GM12873 (cell line): ENCODE data around the gene FGF18.

ENCODE experiments used
- CTCF ChIP-seq: IDR thresholded peaks from 2 replicates; pipeline ENCODE4 v1.5.1; 2012; ENCODE audit warnings: low read depth, mild to moderate bottlenecking, moderate library complexity, low read length, control low read depth; ENCODE audit not compliant: insufficient read depth; ENCODE audit errors: missing control alignments

Gene FGF18

DNA sequence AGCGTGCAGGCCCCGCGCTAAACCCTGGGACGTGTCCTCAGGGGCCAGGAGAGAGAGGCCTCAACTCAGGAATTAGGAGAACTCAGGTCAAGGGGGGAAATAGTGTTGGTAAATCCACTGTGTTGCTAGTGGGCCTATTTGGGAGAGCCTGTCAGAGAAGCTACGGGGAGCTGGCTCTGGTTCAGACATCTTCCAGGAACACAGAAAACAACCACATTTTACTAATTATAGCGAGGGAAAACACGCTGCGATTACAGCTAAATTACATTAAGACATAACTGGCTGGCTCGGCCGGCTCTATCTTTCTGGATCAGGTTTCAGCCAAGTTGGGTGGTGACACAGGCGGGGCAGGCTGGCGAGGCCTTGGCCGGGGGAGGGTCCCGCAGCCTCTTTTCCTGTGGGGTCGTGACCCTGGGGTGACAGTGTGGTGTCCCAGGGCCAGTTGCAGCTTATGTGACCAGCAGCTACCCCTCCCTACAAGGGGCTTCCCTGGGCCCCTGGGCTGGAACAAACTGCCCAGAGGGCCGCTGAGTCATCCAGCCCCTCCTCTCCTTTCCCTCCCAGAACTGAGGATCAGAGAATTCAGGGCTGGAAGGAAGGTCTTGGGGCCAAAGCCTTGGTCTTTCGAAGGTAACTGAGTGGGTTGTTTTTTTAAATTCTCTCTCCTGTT lies 75.1 kb downstream of the FGF18 start:
- no peak for TF ChIP-seq CTCF

DNA sequence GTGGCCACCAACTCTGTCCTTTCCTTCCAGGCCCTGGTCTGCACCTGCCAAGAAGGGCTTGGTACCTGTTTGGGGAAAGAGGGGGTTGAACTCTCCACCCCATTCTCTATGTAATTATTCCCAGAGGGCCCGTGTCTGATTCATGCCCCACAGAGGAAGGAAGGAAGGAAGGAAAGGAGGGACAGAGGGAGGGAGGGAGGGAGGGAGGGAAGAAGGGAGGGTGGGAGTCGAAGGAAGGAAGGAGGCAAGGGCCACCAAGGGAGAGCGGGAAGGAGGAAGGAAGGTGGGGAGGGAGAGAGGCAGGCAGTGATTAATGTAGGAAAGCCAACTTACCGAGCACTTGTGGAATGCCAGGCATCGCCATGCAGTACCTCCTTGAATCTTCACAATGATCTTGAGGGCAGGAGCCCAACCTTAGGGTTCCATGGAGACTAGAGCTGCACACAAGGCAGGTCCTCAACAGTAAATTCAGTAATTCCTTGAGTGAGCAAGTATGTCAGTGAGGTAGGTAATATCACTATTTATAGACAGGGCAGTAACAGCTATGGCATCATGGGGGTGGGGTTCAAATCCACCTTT lies 75.8 kb downstream of the FGF18 start:
- no peak for TF ChIP-seq CTCF

GRCh38 chr5:171496456-171496855 lies 77.0 kb downstream of the FGF18 start:
- TF ChIP-seq CTCF: no peak

DNA sequence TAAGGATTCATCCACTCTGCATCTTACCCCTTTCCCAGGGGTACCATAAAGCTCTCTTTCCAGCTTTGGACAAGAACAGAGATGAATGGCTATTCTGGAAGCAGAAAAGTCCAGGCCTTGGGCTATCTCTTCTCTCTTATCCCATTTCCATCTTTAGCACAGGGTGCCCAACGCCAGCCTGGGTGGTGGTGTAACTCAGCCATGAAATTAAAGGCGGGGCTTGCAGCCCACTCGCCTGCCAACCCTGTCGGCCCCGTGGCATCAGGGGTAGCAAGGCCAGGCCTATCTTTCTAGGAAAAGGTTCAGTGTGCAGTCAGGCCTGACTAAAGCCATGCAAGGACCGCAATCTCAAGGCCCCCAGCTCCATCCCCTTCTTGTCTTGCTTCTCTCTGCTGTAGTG lies 78.7 kb downstream of the FGF18 start:
- no peak for TF ChIP-seq CTCF

DNA sequence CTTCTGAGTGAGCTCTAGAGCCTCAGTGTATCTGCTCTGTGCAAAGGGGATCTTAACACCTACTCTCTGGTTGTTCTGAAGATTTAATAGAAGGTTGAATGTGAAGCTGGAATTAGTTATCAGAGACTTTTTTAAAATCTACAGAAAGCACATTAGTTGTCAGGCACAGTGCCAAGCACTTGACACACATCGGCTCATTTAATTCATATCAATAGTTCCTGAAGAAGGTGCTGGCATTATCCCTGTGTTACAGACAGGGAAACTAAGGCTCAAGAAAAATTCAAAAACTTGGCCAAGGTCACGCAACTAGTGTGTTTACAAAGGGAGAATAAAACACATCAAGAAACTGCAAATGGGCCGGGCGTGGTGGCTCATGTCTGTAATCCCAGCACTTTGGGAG lies 80.2 kb downstream of the FGF18 start:
- no peak for TF ChIP-seq CTCF

DNA sequence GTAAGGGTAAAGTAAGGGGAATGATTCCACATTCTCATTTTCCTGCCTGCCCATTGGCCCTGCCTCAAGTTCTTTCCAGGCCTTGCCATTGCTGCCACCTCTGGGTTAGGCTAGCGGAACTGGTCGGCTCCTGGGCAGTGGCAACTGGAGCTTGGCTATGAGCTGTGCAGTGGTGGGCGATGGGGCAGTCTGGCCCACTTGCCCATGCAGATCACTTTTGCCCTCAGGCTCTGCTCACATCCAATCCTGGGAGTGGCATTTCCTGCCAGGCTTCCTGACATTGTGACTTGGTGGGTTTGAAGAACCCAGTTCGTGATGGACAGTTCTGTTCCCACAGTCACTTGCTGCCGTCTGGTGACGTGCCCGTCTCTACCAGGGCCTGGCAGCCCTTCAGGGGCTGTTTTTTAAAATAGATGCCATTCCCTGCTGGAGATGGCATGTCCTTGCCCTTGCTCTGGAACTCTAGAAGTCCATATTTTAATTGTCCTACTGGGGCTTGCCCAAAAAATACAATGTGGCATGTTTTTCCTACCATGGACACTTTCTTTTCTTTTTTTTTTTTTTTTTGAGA lies 86.1 kb downstream of the FGF18 start:
- TF ChIP-seq CTCF: no peak

GRCh38 chr5:171506951-171507350 lies 87.5 kb downstream of the FGF18 start:
- no peak for TF ChIP-seq CTCF
